NB4 (cell line): ENCODE data around the gene PTPRG.

Experiments used
- MYC ChIP-seq: IDR thresholded peaks from 2 replicates; pipeline ENCODE4 v1.6.1; 2011; ENCODE audit warnings: low read depth, low read length
- POLR2A ChIP-seq: IDR thresholded peaks from 2 replicates; pipeline ENCODE4 v1.6.1; 2011; ENCODE audit warnings: mild to moderate bottlenecking; ENCODE audit not compliant: insufficient read length; ENCODE audit errors: extremely low read depth
- TF ChIP-seq, protein P1 (sequence below): IDR thresholded peaks from one replicate; pipeline ENCODE4 v1.5.1; 2012; ENCODE audit warnings: low read depth, low read length
- TF ChIP-seq, protein P2 (sequence below): IDR thresholded peaks from 2 replicates; pipeline ENCODE4 v1.6.1; 2011; ENCODE audit warnings: low read depth, low read length

DNA sequence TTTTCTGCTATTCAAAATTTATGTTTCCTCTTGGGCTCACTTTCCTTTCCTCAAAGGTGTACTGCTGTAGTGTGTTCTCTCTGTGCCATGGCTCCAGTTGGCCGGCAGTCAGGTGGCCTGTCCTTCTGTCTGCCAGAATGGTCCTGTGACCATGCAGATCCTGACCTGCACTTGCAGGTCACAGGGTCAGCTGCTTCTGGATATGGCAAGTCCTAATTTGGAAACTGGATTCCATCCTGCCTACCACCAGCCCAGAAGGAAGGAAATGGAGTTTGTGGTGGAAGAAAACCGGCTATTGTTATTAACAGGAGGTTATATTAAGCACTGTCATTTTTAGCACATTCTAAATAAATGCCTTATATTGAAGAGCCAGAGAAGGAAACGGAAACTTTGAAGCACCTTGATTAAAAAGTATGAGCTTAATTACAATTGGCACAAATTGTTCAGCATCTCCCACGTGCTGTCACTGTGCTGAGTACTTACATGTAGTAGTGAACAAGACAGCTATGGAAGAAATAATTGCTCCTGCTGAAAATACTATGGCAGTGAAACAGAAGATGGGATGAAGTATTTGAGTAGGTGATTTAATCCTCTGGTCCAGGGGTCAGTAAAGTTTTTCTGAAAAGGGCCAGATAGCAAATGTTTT, 362.8 kb downstream of the PTPRG start:
- TF ChIP-seq, protein P1, sequence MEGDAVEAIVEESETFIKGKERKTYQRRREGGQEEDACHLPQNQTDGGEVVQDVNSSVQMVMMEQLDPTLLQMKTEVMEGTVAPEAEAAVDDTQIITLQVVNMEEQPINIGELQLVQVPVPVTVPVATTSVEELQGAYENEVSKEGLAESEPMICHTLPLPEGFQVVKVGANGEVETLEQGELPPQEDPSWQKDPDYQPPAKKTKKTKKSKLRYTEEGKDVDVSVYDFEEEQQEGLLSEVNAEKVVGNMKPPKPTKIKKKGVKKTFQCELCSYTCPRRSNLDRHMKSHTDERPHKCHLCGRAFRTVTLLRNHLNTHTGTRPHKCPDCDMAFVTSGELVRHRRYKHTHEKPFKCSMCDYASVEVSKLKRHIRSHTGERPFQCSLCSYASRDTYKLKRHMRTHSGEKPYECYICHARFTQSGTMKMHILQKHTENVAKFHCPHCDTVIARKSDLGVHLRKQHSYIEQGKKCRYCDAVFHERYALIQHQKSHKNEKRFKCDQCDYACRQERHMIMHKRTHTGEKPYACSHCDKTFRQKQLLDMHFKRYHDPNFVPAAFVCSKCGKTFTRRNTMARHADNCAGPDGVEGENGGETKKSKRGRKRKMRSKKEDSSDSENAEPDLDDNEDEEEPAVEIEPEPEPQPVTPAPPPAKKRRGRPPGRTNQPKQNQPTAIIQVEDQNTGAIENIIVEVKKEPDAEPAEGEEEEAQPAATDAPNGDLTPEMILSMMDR = no peak
- TF ChIP-seq POLR2A (no peak), MYC (no peak)
- TF ChIP-seq, protein P2, sequence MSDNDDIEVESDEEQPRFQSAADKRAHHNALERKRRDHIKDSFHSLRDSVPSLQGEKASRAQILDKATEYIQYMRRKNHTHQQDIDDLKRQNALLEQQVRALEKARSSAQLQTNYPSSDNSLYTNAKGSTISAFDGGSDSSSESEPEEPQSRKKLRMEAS = no peak
